ENCODE results near the gene OR2J3. TPM values are rescaled to one million over a fixed set of nuclear protein-coding genes. Genes with fewer than 3 reads are reported as not detected.
"Not testable (repeated sequence)": the region's sequence is repeated elsewhere in the genome, so short reads cannot be mapped to it uniquely, and the experiment has no call there.

OR2J3 gene
- total and polyA plus RNA-seq, 10 donors: not detected

GRCh38 chr6:29099190-29099589 is 8.7 kb upstream of the OR2J3 start, which contains the start of gene OR2J1:
Gene OR2J1, plus strand, starts transcription at chr6:29099490. Its CDS starts 1,453 bp downstream, at chr6:29100943.
- 76 to 85% (median 81%) methylated on average over 3 of the region's 3 CpGs for WGBS, 5 donors
- Histone ChIP-seq H3K4me1 (no peaks in the 10 kb centered on the region), H3K36me3 (no peaks in the 10 kb centered on the region), H3K27ac (no peak within 1 kb of the TSS), H3K4me3 (no peak within 1 kb of the TSS), H3K9me3 (no peaks in the 10 kb centered on the region), H3K27me3 (replicated peaks in 1 of 7) (peaks cover 0 to 6% (median 0%) of the 10 kb centered on the region in 7 donors)
- TF ChIP-seq CTCF (IDR thresholded peaks at IDR 0.05 in 8 of 11, conservative IDR thresholded peaks at IDR 0.05 in 3 of 11) (no peak), POLR2A (IDR thresholded peaks at IDR 0.05) (no peak)
- intact Hi-C loops (cut with DNase I; ENCODE audit: low total_unique reads): no loop called here
- DNase-seq: no peak

- TF ChIP-seq POLR2AphosphoS5 (IDR thresholded peaks at IDR 0.05) (no peak), CTCF (IDR thresholded peaks at IDR 0.05 in 8 of 11, conservative IDR thresholded peaks at IDR 0.05 in 3 of 11) (no peak), POLR2A (IDR thresholded peaks at IDR 0.05) (no peak)
- WGBS, 5 donors: 71 to 82% (median 75%) methylated on average over 7 of the region's 7 CpGs
- Histone ChIP-seq H3K27ac (no peak overlapping the region), H3K4me1 (no peaks in the 10 kb centered on the region), H3K36me3 (no peaks in the 10 kb centered on the region), H3K4me3 (no peak overlapping the region), H3K27me3 (replicated peaks in 1 of 7) (peaks cover 0 to 10% (median 0%) of the 10 kb centered on the region in 7 donors), H3K9me3 (no peaks in the 10 kb centered on the region)
- intact Hi-C loops (cut with DNase I; ENCODE audit: low total_unique reads): no loop called here
- DNase-seq: no peak
Measured at GRCh38 chr6:29112135-29112534, 4.3 kb downstream of the OR2J3 start.

- H3K27ac ChIP-seq; H3K4me1 ChIP-seq; DNase-seq; H3K9me3 ChIP-seq; intact Hi-C loops (cut with DNase I; ENCODE audit: low total_unique reads); H3K4me3 ChIP-seq; H3K36me3 ChIP-seq: not testable (repeated sequence)
- peaks cover 0 to 21% (median 0%) of the 10 kb centered on the region in 7 donors for H3K27me3 ChIP-seq (replicated peaks in 1 of 7)
- 90 to 98% (median 93%) methylated on average over 1 to 3 of the region's 3 CpGs for WGBS, 5 donors
Measured at GRCh38 chr6:29114964-29115363, 7.1 kb downstream of the OR2J3 start.

- no peaks in the 10 kb centered on the region for H3K9me3 ChIP-seq
- no peaks in the 10 kb centered on the region for H3K4me1 ChIP-seq
- WGBS, 5 donors: 73 to 83% (median 79%) methylated on average over 12 to 15 of the region's 15 CpGs
- intact Hi-C loops (cut with DNase I; ENCODE audit: low total_unique reads): no loop called here
- no peak for DNase-seq
- H3K27ac ChIP-seq: no peak overlapping the region
- peaks cover 0 to 33% (median 0%) of the 10 kb centered on the region in 7 donors for H3K27me3 ChIP-seq (replicated peaks in 1 of 7)
- TF ChIP-seq POLR2A (IDR thresholded peaks at IDR 0.05): no peak
- TF ChIP-seq CTCF (IDR thresholded peaks at IDR 0.05 in 8 of 11, conservative IDR thresholded peaks at IDR 0.05 in 3 of 11): no peak
- no peak for TF ChIP-seq POLR2AphosphoS5 (IDR thresholded peaks at IDR 0.05)
- no peaks in the 10 kb centered on the region for H3K36me3 ChIP-seq
- H3K4me3 ChIP-seq: no peak overlapping the region
Measured at GRCh38 chr6:29129326-29130012, 21.6 kb downstream of the OR2J3 start.

Measured in spleen (tissue), 11 donors.